ENCODE data around the gene HHAT.

Gene HHAT

DNA sequence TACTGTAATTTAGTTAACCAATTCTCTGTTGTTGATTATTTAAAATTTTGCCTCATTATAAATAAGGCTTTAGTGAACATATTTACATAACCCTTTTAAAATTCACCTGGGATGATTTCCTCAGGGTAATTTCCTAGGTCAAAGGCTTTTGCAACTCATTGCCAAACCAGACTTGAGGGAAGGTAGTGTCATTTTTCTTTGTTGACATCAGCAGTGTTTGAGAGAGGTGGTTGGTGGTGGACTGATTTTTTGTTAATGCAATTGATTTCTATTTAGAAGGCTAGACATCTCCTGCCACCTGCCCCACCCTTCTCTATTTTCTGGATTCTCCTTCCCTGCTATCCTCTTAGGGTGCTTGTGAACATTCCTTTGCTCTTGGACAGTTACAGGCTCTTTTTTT lies 116.8 kb downstream of the HHAT start:
- no peak overlapping the region for H2BK5ac ChIP-seq (ENCODE audit: low read length)
- H2AK5ac ChIP-seq (ENCODE audit: low read depth, low read length), result no peak overlapping the region
- H3K18ac ChIP-seq (ENCODE audit: low read length), result no peak overlapping the region
- no peak for DNase-seq (ENCODE audit: low spot score)
- H2BK12ac ChIP-seq (ENCODE audit: low read length), result no peak overlapping the region
- H3K27me3 ChIP-seq (ENCODE audit: control insufficient read depth in 3 of 3, insufficient read depth in 3 of 3, low read depth in 1 of 3, low read length in 3 of 3), result no peaks in the 10 kb centered on the region
- H4K91ac ChIP-seq (ENCODE audit: low read depth, low read length, poor library complexity), result no peak overlapping the region
- no peak overlapping the region for H3K9ac ChIP-seq (ENCODE audit: low read depth, low read length, poor library complexity)
- H3K14ac ChIP-seq (ENCODE audit: low read length), result no peak overlapping the region
- H2BK15ac ChIP-seq (ENCODE audit: low read length), result no peak overlapping the region
- H3K4me3 ChIP-seq (ENCODE audit: low read length in 2 of 2), result no peak overlapping the region
- peaks cover 9 to 27% of the 10 kb centered on the region in 2 donors for H3K4me1 ChIP-seq (ENCODE audit: control insufficient read depth in 2 of 2, insufficient read depth in 1 of 2, low read depth in 1 of 2, low read length in 2 of 2)
- H2AFZ ChIP-seq (ENCODE audit: low read length), result peak overlapping the region; percentile 77
- no peaks in the 10 kb centered on the region for H3K79me1 ChIP-seq (ENCODE audit: low read depth, low read length)
- no peaks in the 10 kb centered on the region for H3K36me3 ChIP-seq (replicated peaks in 1 of 2; ENCODE audit: control insufficient read depth in 2 of 2, insufficient read depth in 2 of 2, low read length in 2 of 2)
- no peak overlapping the region for H3K4ac ChIP-seq (ENCODE audit: low read length)
- no peak overlapping the region for H3K4me2 ChIP-seq (ENCODE audit: insufficient read depth, low read length, poor library complexity, severe bottlenecking)
- H3K23ac ChIP-seq (ENCODE audit: low read depth, low read length, poor library complexity), result no peak overlapping the region
- no peak overlapping the region for H3K27ac ChIP-seq (replicated peaks; ENCODE audit: low read length)
- no peak overlapping the region for H2BK120ac ChIP-seq (ENCODE audit: low read depth, low read length)
- H4K8ac ChIP-seq (ENCODE audit: low read depth, low read length), result no peak overlapping the region
- H3K9me3 ChIP-seq (replicated peaks in 1 of 2; ENCODE audit: control insufficient read depth in 2 of 2, insufficient read depth in 1 of 2, low read depth in 1 of 2, low read length in 2 of 2), result peaks cover 0 to 2% of the 10 kb centered on the region in 2 donors

DNA sequence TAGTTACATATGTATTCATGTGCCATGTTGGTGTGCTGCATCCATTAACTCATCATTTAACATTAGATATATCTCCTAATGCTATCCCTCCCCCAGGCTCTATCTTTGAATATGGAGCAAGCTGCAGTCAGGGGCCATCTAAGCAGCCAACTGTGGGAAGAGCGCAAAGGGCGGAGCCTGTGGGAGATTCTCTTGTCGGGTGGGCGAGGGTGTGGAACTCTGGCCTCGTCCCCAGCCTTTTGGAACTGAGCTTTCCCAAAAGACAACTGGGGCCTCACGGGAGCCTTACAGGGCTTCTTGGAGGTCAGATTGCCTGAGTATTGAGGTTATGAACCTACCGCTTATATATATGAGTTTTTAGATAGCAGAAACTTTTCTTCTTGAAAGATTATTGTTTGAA lies 117.2 kb downstream of the HHAT start:
- no peaks in the 10 kb centered on the region for H3K36me3 ChIP-seq (replicated peaks in 1 of 2; ENCODE audit: control insufficient read depth in 2 of 2, insufficient read depth in 2 of 2, low read length in 2 of 2)

DNA sequence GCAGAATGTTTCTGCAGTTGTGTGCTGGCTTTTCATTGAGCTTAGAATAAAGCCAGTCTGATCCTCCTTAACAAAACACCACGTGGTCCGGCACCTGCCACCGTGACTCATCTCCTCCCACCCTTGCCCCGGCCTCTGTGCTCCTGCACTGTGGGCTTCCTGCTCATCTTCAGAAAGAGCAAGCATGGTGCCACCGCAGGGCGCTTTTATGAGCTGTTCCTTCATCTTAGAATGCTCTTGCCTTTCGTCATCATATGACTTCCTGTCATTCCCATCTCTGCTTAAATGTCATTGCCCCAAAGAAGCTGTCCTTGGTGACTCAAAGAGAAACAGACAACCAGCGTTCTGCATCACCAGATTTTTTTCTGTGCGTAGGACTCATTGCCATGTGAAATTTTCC lies 117.8 kb downstream of the HHAT start:
- Histone ChIP-seq H3K9ac (ENCODE audit: low read depth, low read length, poor library complexity) (no peak overlapping the region), H3K27me3 (ENCODE audit: control insufficient read depth in 3 of 3, insufficient read depth in 3 of 3, low read depth in 1 of 3, low read length in 3 of 3) (no peaks in the 10 kb centered on the region), H3K27ac (replicated peaks; ENCODE audit: low read length) (peak overlapping the region; percentile 11), H3K14ac (ENCODE audit: low read length) (no peak overlapping the region), H3K4me3 (ENCODE audit: low read length in 2 of 2) (peak overlapping the region in 1 of 2 donors; percentile 1), H4K8ac (ENCODE audit: low read depth, low read length) (no peak overlapping the region), H2BK15ac (ENCODE audit: low read length) (no peak overlapping the region), H3K4ac (ENCODE audit: low read length) (no peak overlapping the region), H2BK5ac (ENCODE audit: low read length) (no peak overlapping the region), H4K91ac (ENCODE audit: low read depth, low read length, poor library complexity) (no peak overlapping the region), H2AFZ (ENCODE audit: low read length) (peak overlapping the region; percentile 77), H3K36me3 (replicated peaks in 1 of 2; ENCODE audit: control insufficient read depth in 2 of 2, insufficient read depth in 2 of 2, low read length in 2 of 2) (no peaks in the 10 kb centered on the region), H2BK120ac (ENCODE audit: low read depth, low read length) (no peak overlapping the region), H3K9me3 (replicated peaks in 1 of 2; ENCODE audit: control insufficient read depth in 2 of 2, insufficient read depth in 1 of 2, low read depth in 1 of 2, low read length in 2 of 2) (no peaks in the 10 kb centered on the region), H3K4me1 (ENCODE audit: control insufficient read depth in 2 of 2, insufficient read depth in 1 of 2, low read depth in 1 of 2, low read length in 2 of 2) (peaks cover 9 to 27% of the 10 kb centered on the region in 2 donors), H2BK12ac (ENCODE audit: low read length) (no peak overlapping the region), H3K18ac (ENCODE audit: low read length) (no peak overlapping the region), H3K79me1 (ENCODE audit: low read depth, low read length) (no peaks in the 10 kb centered on the region), H3K4me2 (ENCODE audit: insufficient read depth, low read length, poor library complexity, severe bottlenecking) (peak overlapping the region; percentile 18), H2AK5ac (ENCODE audit: low read depth, low read length) (no peak overlapping the region), H3K23ac (ENCODE audit: low read depth, low read length, poor library complexity) (no peak overlapping the region)
- no CpG with 5 or more reads among the region's 9 CpGs for WGBS, 2 donors (ENCODE audit: extremely low coverage in 2 of 2, insufficient read length in 2 of 2, insufficient replicate concordance in 1 of 2)
- peak; percentile 33 for DNase-seq (ENCODE audit: low spot score)

More for the DNA sequence above, 117.2 kb downstream of the HHAT start:
- no peak overlapping the region for H4K91ac ChIP-seq (ENCODE audit: low read depth, low read length, poor library complexity)
- H3K9ac ChIP-seq (ENCODE audit: low read depth, low read length, poor library complexity), result no peak overlapping the region
- no peak overlapping the region for H2BK120ac ChIP-seq (ENCODE audit: low read depth, low read length)
- H2AK5ac ChIP-seq (ENCODE audit: low read depth, low read length), result no peak overlapping the region
- no CpG with 5 or more reads among the region's 7 CpGs for WGBS, 2 donors (ENCODE audit: extremely low coverage in 2 of 2, insufficient read length in 2 of 2, insufficient replicate concordance in 1 of 2)
- H3K27ac ChIP-seq (replicated peaks; ENCODE audit: low read length), result peak overlapping the region; percentile 31
- no peak overlapping the region for H3K18ac ChIP-seq (ENCODE audit: low read length)
- no peak overlapping the region for H3K4me2 ChIP-seq (ENCODE audit: insufficient read depth, low read length, poor library complexity, severe bottlenecking)
- H2BK15ac ChIP-seq (ENCODE audit: low read length), result no peak overlapping the region
- H3K4me1 ChIP-seq (ENCODE audit: control insufficient read depth in 2 of 2, insufficient read depth in 1 of 2, low read depth in 1 of 2, low read length in 2 of 2), result peaks cover 9 to 27% of the 10 kb centered on the region in 2 donors
- no peak overlapping the region for H4K8ac ChIP-seq (ENCODE audit: low read depth, low read length)
- H2BK12ac ChIP-seq (ENCODE audit: low read length), result no peak overlapping the region
- peak overlapping the region; percentile 77 for H2AFZ ChIP-seq (ENCODE audit: low read length)
- no peak for DNase-seq (ENCODE audit: low spot score)
- H3K4ac ChIP-seq (ENCODE audit: low read length), result no peak overlapping the region
- H3K79me1 ChIP-seq (ENCODE audit: low read depth, low read length), result no peaks in the 10 kb centered on the region
- no peak overlapping the region for H2BK5ac ChIP-seq (ENCODE audit: low read length)
- H3K27me3 ChIP-seq (ENCODE audit: control insufficient read depth in 3 of 3, insufficient read depth in 3 of 3, low read depth in 1 of 3, low read length in 3 of 3), result no peaks in the 10 kb centered on the region
- H3K14ac ChIP-seq (ENCODE audit: low read length), result no peak overlapping the region
- H3K4me3 ChIP-seq (ENCODE audit: low read length in 2 of 2), result no peak overlapping the region
- H3K9me3 ChIP-seq (replicated peaks in 1 of 2; ENCODE audit: control insufficient read depth in 2 of 2, insufficient read depth in 1 of 2, low read depth in 1 of 2, low read length in 2 of 2), result peaks cover 0 to 1% of the 10 kb centered on the region in 2 donors
- no peak overlapping the region for H3K23ac ChIP-seq (ENCODE audit: low read depth, low read length, poor library complexity)

DNA sequence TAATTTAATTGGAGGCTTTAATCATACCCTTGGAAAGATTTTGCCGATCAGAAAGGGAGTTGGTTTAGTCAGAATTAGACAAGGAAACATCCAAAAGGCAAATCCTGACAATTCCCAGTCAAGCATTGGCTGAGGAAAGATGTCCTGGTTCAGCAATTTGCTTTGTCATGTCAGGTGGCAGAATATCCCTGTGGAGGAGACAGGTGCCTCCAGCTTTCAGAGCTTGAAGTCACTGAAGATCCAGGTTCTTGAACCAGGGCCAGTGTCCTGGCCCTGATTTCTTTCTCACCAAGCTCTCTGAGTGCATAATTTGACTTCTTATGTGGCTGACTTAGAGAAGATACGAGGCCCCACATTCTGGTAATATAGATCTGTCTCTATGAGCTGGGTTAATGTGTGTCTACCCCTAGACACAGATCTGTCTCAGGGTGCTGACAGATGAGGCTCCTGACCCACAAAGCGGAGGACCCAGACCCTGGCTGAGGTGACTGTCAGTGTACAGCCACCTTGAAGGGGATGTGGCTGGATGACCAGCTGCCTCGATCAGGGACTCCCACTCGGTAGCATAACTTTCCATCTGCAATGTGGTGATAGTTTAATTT lies 118.9 kb downstream of the HHAT start:
- no peak overlapping the region for H2BK120ac ChIP-seq (ENCODE audit: low read depth, low read length)
- no peak overlapping the region for H2AK5ac ChIP-seq (ENCODE audit: low read depth, low read length)
- peaks cover 9 to 27% of the 10 kb centered on the region in 2 donors for H3K4me1 ChIP-seq (ENCODE audit: control insufficient read depth in 2 of 2, insufficient read depth in 1 of 2, low read depth in 1 of 2, low read length in 2 of 2)
- H3K9me3 ChIP-seq (replicated peaks in 1 of 2; ENCODE audit: control insufficient read depth in 2 of 2, insufficient read depth in 1 of 2, low read depth in 1 of 2, low read length in 2 of 2), result no peaks in the 10 kb centered on the region
- no peak overlapping the region for H3K4me2 ChIP-seq (ENCODE audit: insufficient read depth, low read length, poor library complexity, severe bottlenecking)
- no peak overlapping the region for H3K18ac ChIP-seq (ENCODE audit: low read length)
- no peaks in the 10 kb centered on the region for H3K36me3 ChIP-seq (replicated peaks in 1 of 2; ENCODE audit: control insufficient read depth in 2 of 2, insufficient read depth in 2 of 2, low read length in 2 of 2)
- H3K27me3 ChIP-seq (ENCODE audit: control insufficient read depth in 3 of 3, insufficient read depth in 3 of 3, low read depth in 1 of 3, low read length in 3 of 3), result no peaks in the 10 kb centered on the region
- H3K9ac ChIP-seq (ENCODE audit: low read depth, low read length, poor library complexity), result no peak overlapping the region
- no peak overlapping the region for H3K23ac ChIP-seq (ENCODE audit: low read depth, low read length, poor library complexity)
- H3K79me1 ChIP-seq (ENCODE audit: low read depth, low read length), result no peaks in the 10 kb centered on the region
- no peak overlapping the region for H2BK12ac ChIP-seq (ENCODE audit: low read length)
- DNase-seq (ENCODE audit: low spot score), result no peak
- H3K14ac ChIP-seq (ENCODE audit: low read length), result no peak overlapping the region
- peak overlapping the region; percentile 12 for H2AFZ ChIP-seq (ENCODE audit: low read length)
- WGBS, 2 donors (ENCODE audit: extremely low coverage in 2 of 2, insufficient read length in 2 of 2, insufficient replicate concordance in 1 of 2), result no CpG with 5 or more reads among the region's 5 CpGs
- no peak overlapping the region for H4K91ac ChIP-seq (ENCODE audit: low read depth, low read length, poor library complexity)
- no peak overlapping the region for H4K8ac ChIP-seq (ENCODE audit: low read depth, low read length)
- no peak overlapping the region for H3K4ac ChIP-seq (ENCODE audit: low read length)
- H3K4me3 ChIP-seq (ENCODE audit: low read length in 2 of 2), result no peak overlapping the region
- H3K27ac ChIP-seq (replicated peaks; ENCODE audit: low read length), result no peak overlapping the region
- no peak overlapping the region for H2BK5ac ChIP-seq (ENCODE audit: low read length)
- no peak overlapping the region for H2BK15ac ChIP-seq (ENCODE audit: low read length)
